Limb (tissue), 2 donors: ENCODE measurements around the gene USP16.
A peak's percentile ranks its signal among the peaks of the same experiment; 100 is the strongest.
"Not testable (repeated sequence)": the region's sequence is repeated elsewhere in the genome, so short reads cannot be mapped to it uniquely, and the experiment has no call there.

Experiments used
- DNase-seq, 2 donors: peaks; one replicate each; pipeline ENCODE4 v3.0.0-alpha.2; 2016; ENCODE audit errors: extremely low spot score in 2 of 2

USP16 gene

GRCh38 chr21:29024474-29025327 is at the start of gene USP16:
Gene USP16, plus strand, starts transcription at chr21:29024668. Its CDS starts 3,246 bp downstream, at chr21:29027914.
- peak; percentile 97 to 98 for DNase-seq

- DNase-seq: peak in 1 of 2 donors; percentile 13
Measured at GRCh38 chr21:28975397-28975796, 49.1 kb upstream of the USP16 start.

- no peak for DNase-seq
Measured at GRCh38 chr21:28979092-28979491, 45.4 kb upstream of the USP16 start.

- DNase-seq: no peak
Measured at GRCh38 chr21:28982637-28983036, 41.8 kb upstream of the USP16 start.

GRCh38 chr21:28986677-28987076 is 37.8 kb upstream of the USP16 start:
- no peak for DNase-seq

- DNase-seq: not testable (repeated sequence)
Measured at GRCh38 chr21:28988146-28988545, 36.3 kb upstream of the USP16 start.

- DNase-seq: no peak
Measured at GRCh38 chr21:28991861-28992525, 32.5 kb upstream of the USP16 start.

- peak; percentile 98 to 99 for DNase-seq
Measured at GRCh38 chr21:28992526-28993292, 31.8 kb upstream of the USP16 start, which contains the start of gene LTN1. Gene LTN1, minus strand, starts transcription at chr21:28992877. Its CDS starts 72 bp downstream, at chr21:28992805.

- DNase-seq: no peak
Measured at GRCh38 chr21:28993293-28993629, 31.2 kb upstream of the USP16 start.

GRCh38 chr21:29002442-29003144 is 21.9 kb upstream of the USP16 start:
- DNase-seq: peak; percentile 94 to 95

- DNase-seq: no peak
Measured at GRCh38 chr21:29005696-29006095, 18.8 kb upstream of the USP16 start.

GRCh38 chr21:29007135-29007534 is 17.3 kb upstream of the USP16 start:
- no peak for DNase-seq

GRCh38 chr21:29007810-29008209 is 16.7 kb upstream of the USP16 start:
- no peak for DNase-seq

GRCh38 chr21:29008367-29008766 is 16.1 kb upstream of the USP16 start:
- no peak for DNase-seq

GRCh38 chr21:29011236-29011635 is 13.2 kb upstream of the USP16 start:
- DNase-seq: not testable (repeated sequence)

GRCh38 chr21:29017639-29018237 is 6.7 kb upstream of the USP16 start:
- no peak for DNase-seq

- DNase-seq: no peak
Measured at GRCh38 chr21:29018540-29018939, 5.9 kb upstream of the USP16 start.

GRCh38 chr21:29022166-29022565 is 2.3 kb upstream of the USP16 start:
- DNase-seq: no peak

- DNase-seq: no peak
Measured at GRCh38 chr21:29025328-29025713, 853 bp downstream of the USP16 start.

GRCh38 chr21:29029524-29029923 is 5.1 kb downstream of the USP16 start:
- DNase-seq: no peak

GRCh38 chr21:29030909-29031308 is 6.4 kb downstream of the USP16 start:
- DNase-seq: no peak
